ENCODE measurements around the gene TRPC4AP. TPM values are rescaled to one million over a fixed set of nuclear protein-coding genes. Genes with fewer than 3 reads are reported as not detected.
"Not testable (repeated sequence)": the region's sequence is repeated elsewhere in the genome, so short reads cannot be mapped to it uniquely, and the experiment has no call there.

The TRPC4AP gene
- total RNA-seq, 1 experiment from 2014 or later: 79.0 TPM

- intact Hi-C loops (cut with micrococcal nuclease; ENCODE audit: unreplicated experiment): no loop called here
- no peak overlapping the region for H3K27ac Mint-ChIP-seq (ENCODE audit: unreplicated experiment)
Observed at GRCh38 chr20:35115606-35116005, 23.0 kb upstream of the TRPC4AP start.

GRCh38 chr20:35112276-35112675 is 19.7 kb upstream of the TRPC4AP start:
- H3K4me3 Mint-ChIP-seq (ENCODE audit: low read depth, unreplicated experiment); intact Hi-C loops (cut with micrococcal nuclease; ENCODE audit: unreplicated experiment); H3K27ac Mint-ChIP-seq (ENCODE audit: unreplicated experiment); BruUV-seq (replicated peaks); H3K27me3 Mint-ChIP-seq (ENCODE audit: unreplicated experiment); H3K9me3 Mint-ChIP-seq (ENCODE audit: low read depth, unreplicated experiment); H3K4me1 Mint-ChIP-seq (ENCODE audit: low read depth, unreplicated experiment); DNase-seq: not testable (repeated sequence)
- CTCF ChIA-PET: interaction anchor here (1.4 kb wide), 1 partner anchor 16 kb away, joined by 6 read pairs; no protein-coding TSS in a partner anchor
- peaks cover 21% of the 10 kb centered on the region for H3K36me3 Mint-ChIP-seq (ENCODE audit: insufficient read depth, unreplicated experiment)

More at GRCh38 chr20:35115606-35116005, 23.0 kb upstream of the TRPC4AP start:
- CTCF ChIA-PET: no interaction called here
- DNase-seq: no peak
- no TSS peak for BruUV-seq (replicated peaks)
- H3K27me3 Mint-ChIP-seq (ENCODE audit: unreplicated experiment): no peaks in the 10 kb centered on the region
- H3K36me3 Mint-ChIP-seq (ENCODE audit: insufficient read depth, unreplicated experiment): peaks cover 37% of the 10 kb centered on the region
- no peaks in the 10 kb centered on the region for H3K9me3 Mint-ChIP-seq (ENCODE audit: low read depth, unreplicated experiment)
- TF ChIP-seq CTCF (IDR thresholded peaks at IDR 0.05; ENCODE audit: unreplicated experiment): no peak
- no peak overlapping the region for H3K4me3 Mint-ChIP-seq (ENCODE audit: low read depth, unreplicated experiment)
- peaks cover 11% of the 10 kb centered on the region for H3K4me1 Mint-ChIP-seq (ENCODE audit: low read depth, unreplicated experiment)

- BruUV-seq (replicated peaks): no TSS peak
- Mint-ChIP-seq H3K36me3 (ENCODE audit: insufficient read depth, unreplicated experiment) (peaks cover 16% of the 10 kb centered on the region), H3K4me3 (ENCODE audit: low read depth, unreplicated experiment) (no peak overlapping the region), H3K27ac (ENCODE audit: unreplicated experiment) (no peak overlapping the region), H3K9me3 (ENCODE audit: low read depth, unreplicated experiment) (no peaks in the 10 kb centered on the region), H3K27me3 (ENCODE audit: unreplicated experiment) (no peaks in the 10 kb centered on the region), H3K4me1 (ENCODE audit: low read depth, unreplicated experiment) (no peaks in the 10 kb centered on the region)
- no peak for TF ChIP-seq CTCF (IDR thresholded peaks at IDR 0.05; ENCODE audit: unreplicated experiment)
- DNase-seq: no peak
- CTCF ChIA-PET: interaction anchor here (0.7 to 1.4 kb wide), 2 partner anchors 15 to 114 kb away, joined by 3 to 6 read pairs; no protein-coding TSS in a partner anchor
- intact Hi-C loops (cut with micrococcal nuclease; ENCODE audit: unreplicated experiment): no loop called here
Observed at GRCh38 chr20:35111141-35111888, 18.7 kb upstream of the TRPC4AP start.

GRCh38 chr20:35108921-35109320 is 16.3 kb upstream of the TRPC4AP start:
- no peaks in the 10 kb centered on the region for H3K9me3 Mint-ChIP-seq (ENCODE audit: low read depth, unreplicated experiment)
- H3K27ac Mint-ChIP-seq (ENCODE audit: unreplicated experiment): no peak overlapping the region
- no peaks in the 10 kb centered on the region for H3K4me1 Mint-ChIP-seq (ENCODE audit: low read depth, unreplicated experiment)
- intact Hi-C loops (cut with micrococcal nuclease; ENCODE audit: unreplicated experiment): no loop called here
- no peaks in the 10 kb centered on the region for H3K27me3 Mint-ChIP-seq (ENCODE audit: unreplicated experiment)
- BruUV-seq (replicated peaks): no TSS peak
- DNase-seq: no peak
- no peaks in the 10 kb centered on the region for H3K36me3 Mint-ChIP-seq (ENCODE audit: insufficient read depth, unreplicated experiment)
- CTCF ChIA-PET: no interaction called here
- TF ChIP-seq CTCF (IDR thresholded peaks at IDR 0.05; ENCODE audit: unreplicated experiment): no peak
- H3K4me3 Mint-ChIP-seq (ENCODE audit: low read depth, unreplicated experiment): no peak overlapping the region

GRCh38 chr20:35106827-35107380 is 14.3 kb upstream of the TRPC4AP start:
- CTCF ChIA-PET: no interaction called here
- Mint-ChIP-seq H3K4me3 (ENCODE audit: low read depth, unreplicated experiment) (no peak overlapping the region), H3K9me3 (ENCODE audit: low read depth, unreplicated experiment) (no peaks in the 10 kb centered on the region), H3K4me1 (ENCODE audit: low read depth, unreplicated experiment) (no peaks in the 10 kb centered on the region), H3K27ac (ENCODE audit: unreplicated experiment) (no peak overlapping the region), H3K36me3 (ENCODE audit: insufficient read depth, unreplicated experiment) (no peaks in the 10 kb centered on the region), H3K27me3 (ENCODE audit: unreplicated experiment) (no peaks in the 10 kb centered on the region)
- no peak for DNase-seq
- no peak for TF ChIP-seq CTCF (IDR thresholded peaks at IDR 0.05; ENCODE audit: unreplicated experiment)
- BruUV-seq (replicated peaks): no TSS peak
- intact Hi-C loops (cut with micrococcal nuclease; ENCODE audit: unreplicated experiment): no loop called here
